SKM-1 (cell line): ENCODE measurements around the gene BPHL.
"Not testable (repeated sequence)": the region's sequence is repeated elsewhere in the genome, so short reads cannot be mapped to it uniquely, and the experiment has no call there.

ENCODE experiments used
- DNase-seq: peaks from one replicate; lab custom pipeline; 2025; ENCODE audit not compliant: unreplicated experiment; lab: John Stamatoyannopoulos, UW

The BPHL gene

DNA sequence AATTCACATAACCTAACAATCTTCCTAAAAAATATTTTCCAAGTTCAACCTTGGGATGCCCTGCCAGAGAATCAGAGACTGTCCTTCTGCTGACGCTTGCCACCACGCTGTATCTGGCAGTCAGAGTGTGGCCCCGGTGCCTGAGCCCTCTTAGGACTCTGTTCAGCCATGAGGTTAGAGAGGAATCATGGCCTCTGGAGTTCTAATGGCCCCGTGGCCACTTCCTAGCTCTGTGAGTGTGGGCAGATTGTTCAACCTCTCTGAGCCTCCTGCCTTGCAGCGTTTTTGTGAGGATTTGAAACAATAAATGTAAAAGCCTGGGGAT lies 2.2 kb downstream of the BPHL start:
- no peak for DNase-seq

DNA sequence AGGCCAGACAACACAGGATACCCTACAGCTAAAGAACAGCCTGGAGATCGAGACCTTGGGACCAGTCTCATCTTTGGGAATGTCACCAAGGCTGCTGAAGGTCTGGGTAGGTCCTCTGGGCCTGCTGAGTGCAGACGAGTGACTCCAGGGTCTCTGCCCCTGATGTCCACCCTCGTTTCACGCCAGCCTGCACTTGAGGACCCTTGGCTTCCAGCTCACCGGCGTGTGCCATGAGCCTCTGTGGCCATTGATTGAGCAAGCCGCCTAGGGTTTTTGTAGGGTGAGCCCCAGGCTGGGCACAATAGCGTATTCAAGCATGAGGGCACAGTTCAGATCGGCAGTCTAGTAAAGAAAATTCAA lies 4.3 kb downstream of the BPHL start:
- no peak for DNase-seq

GRCh38 chr6:3124667-3125066 lies 6.2 kb downstream of the BPHL start:
- no peak for DNase-seq

GRCh38 chr6:3125815-3126214 lies 7.3 kb downstream of the BPHL start:
- no peak for DNase-seq

GRCh38 chr6:3128356-3129108 lies 10.0 kb downstream of the BPHL start:
- no peak for DNase-seq

DNA sequence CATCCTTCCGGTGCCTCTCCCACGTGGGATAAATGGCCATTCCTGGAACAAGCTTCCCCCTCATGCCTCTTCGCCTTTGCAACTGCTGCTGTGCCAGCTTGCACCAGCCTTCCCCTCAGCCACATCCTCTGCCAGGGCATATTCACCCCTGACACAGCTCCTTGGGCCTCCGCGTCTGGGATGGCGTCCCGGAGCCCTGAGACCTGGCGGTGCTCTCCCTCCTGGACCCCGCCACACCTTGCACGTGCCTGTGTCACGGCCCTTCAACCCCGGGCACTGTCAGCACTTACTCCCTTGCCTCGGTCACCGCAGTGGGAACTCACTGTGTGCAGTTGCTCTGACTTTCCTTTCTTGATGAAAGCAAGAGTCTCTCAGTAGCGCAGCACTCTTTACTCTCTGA lies 13.2 kb downstream of the BPHL start:
- DNase-seq = no peak

GRCh38 chr6:3133515-3133914 lies 15.0 kb downstream of the BPHL start:
- DNase-seq = no peak

- no peak for DNase-seq
Measured at GRCh38 chr6:3135668-3136291, 17.3 kb downstream of the BPHL start.

DNA sequence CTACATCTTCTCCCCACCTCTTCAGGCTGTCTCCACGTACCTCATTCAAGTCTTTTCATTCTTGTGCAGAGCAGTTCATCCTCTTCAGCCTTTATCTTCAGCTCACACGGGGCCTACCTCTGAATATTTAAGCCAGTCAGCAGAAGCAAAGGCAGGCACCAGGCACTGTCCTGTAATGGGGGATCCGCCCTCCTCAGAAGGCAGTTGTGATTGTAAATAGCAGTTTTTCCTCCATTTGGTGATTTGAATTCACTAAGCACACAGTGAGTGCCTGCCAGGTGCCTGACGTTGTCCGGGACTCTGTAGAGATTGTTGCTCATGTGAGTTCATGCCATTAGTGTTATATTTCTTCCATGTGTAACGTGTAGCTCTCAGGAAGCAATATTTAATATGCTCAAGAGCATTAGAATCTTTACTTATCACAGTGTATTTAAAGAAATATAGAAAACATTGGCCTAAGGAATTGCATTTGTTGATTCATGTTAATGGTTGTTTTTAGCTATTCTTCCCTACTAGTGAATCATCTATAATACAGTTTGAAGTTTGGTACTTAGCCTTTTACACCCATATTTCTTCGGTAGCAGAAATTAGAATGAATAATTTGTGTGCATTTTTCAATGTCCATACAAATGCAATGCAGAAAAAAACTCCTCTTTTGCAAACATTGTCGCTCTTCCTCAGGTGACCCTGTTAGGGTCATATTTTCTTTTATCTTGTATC lies 17.9 kb downstream of the BPHL start:
- DNase-seq = no peak

DNA sequence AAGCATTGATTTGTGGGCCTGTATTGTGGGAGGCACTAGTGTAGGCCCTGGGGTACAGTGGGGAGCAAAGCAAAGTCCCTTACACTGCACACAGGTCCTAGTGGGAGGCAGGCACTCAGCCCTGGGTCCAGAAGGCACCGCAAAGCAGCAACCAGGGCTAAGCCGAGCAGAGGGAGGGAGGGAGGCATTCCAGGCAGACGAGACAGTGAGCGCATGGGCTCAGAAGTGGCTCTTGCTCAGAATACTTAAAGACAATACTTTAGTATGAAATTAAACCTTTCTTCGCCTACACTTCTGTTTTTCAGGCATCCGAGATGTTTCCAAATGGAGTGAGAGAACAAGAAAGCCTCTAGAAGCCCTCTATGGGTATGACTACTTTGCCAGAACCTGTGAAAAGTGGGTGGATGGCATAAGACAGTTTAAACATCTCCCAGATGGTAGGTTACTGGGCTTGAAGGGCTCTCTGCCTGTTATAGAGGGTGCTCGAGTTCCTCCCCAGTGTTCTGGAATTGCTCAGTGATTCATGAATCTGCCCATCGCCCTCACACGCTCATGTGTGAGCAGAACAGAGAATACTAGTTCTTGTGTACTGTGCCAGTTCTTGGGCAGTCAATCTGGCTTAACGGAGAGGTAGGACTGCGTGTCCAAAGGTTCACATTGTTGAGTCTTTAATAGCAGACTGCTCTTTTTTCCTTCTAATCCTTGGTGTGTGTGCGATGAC lies 18.7 kb downstream of the BPHL start:
- DNase-seq = no peak

DNA sequence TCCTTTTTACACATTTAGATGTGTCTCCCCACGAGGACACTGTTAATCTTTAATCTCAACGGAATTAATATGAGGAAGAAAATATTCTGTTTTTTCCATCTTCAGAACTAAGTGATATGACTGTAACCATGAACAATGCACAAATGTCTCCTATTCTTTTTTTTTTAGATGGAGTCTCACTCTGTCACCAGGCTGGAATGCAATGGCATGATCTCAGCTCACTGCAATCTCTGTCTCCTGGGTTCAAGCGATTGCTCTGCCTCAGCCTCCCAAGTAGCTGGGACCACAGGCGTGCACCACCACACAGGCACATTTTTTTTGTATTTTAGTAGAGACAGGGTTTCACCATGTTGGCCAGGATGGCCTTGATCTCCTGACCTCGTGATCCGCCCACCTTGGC lies 19.4 kb downstream of the BPHL start:
- not testable (repeated sequence) for DNase-seq

- DNase-seq = no peak
Measured at GRCh38 chr6:3138341-3138740, 19.8 kb downstream of the BPHL start.

DNA sequence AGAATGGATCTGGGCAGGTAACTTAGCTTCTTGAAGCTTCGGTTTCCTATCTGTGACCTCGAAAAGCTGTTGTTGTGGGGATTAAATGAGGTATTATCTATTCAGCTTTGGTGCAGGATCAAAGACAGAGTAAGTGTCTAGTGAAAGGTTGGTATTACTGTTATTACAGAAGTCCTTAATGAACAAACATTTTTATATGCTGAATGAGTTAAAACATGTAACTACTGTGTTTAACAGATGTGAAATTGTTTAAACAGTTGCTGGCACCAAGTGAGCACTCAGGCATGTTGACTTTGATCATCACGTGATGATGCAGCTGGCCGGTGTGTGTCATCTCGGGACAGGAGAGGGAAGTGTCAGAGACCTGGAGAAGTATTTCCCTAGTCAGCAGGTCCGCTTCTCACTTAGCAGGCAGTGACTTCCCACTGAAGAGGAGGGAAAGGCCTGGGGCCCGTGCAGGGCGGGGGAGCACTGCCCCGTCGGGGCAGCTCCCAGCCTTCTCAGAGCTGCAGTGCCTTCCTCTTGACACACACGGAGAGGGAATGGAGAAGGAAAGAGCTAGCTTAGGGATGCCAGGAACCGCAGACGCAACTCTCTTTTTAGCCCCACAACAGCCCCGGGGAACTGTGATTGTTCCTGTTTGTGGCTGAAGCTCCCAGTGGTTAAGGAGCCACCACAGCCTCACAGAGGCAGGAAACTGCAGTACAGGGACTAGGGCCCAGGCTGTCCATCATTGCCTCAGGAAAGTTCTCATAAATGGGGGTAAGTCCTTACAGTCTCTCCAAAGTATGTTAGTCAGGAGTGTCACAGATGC lies 20.8 kb downstream of the BPHL start:
- DNase-seq = peak; percentile 77

DNA sequence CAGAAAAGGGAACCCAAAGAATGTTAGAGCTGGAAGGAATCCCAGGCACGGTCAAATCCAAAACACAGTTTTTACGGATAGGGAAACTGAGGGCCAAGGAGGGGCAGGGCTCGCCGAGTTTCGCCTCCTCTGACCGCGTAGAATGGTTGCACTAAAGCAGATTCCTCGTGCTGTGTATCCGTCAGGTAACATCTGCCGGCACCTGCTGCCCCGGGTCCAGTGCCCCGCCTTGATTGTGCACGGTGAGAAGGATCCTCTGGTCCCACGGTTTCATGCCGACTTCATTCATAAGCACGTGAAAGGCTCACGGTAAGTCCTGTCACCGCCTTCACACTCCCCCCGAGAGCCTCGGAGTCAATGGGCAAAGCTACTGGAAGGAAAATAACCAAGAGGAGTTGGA lies 21.7 kb downstream of the BPHL start:
- DNase-seq = no peak

- no peak for DNase-seq
Measured at GRCh38 chr6:3142536-3142935, 24.0 kb downstream of the BPHL start.

DNA sequence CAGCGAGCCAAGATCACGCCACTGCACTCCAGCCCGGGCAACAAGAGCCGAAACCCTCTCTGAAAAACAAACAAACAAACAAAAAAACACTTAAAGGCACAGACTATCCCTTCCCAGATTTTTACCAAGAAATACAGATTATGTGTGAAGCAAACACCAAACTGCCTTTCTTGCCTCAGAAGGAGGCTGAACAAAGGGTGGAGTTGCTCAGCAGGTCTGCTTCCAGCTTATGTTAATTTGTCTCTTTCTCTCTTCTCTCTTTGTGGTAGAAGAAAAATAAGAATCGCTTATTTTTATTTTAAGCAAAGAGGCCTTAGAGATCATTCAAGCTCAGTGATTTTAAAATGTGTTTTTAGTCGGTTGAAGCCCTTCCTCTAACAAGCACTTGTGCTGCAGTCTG lies 24.6 kb downstream of the BPHL start:
- DNase-seq = no peak

DNA sequence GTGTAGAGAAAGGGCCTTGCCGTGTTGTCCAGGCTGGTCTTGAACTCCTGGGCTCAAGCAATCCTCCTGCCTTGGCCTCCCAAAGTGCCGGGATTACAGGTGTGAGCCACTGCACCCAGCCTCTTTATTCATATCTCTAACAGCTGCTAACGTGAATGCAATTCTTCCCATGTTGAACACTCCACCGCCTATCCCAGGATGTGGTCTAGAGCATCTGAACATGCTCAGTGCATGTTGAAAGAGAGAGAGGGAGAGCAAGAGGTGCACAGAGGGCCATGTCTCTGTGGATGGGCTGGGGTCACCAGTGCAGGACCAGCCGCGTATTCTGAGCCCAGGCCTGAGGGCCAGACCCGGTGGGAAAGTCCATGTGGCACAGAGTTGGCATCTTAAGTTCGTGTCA lies 26.1 kb downstream of the BPHL start:
- DNase-seq = no peak

GRCh38 chr6:3147914-3148757 lies 29.6 kb downstream of the BPHL start:
- DNase-seq = no peak

- DNase-seq = no peak
Measured at GRCh38 chr6:3151691-3152090, 33.2 kb downstream of the BPHL start.

- no peak for DNase-seq
Measured at GRCh38 chr6:3152689-3153088, 34.2 kb downstream of the BPHL start.
